Chondrocyte (in vitro differentiated cells): ENCODE results near the gene LTB4R. TPM values are rescaled to one million over a fixed set of nuclear protein-coding genes. Genes with fewer than 3 reads are reported as not detected.

Experiments used
- DNase-seq: peaks from one replicate; pipeline ENCODE4 v3.0.0; 2021; ENCODE audit warnings: mixed read lengths, low spot score
- H3K27ac Mint-ChIP-seq: one replicate; pipeline ENCODE4 v1.8.0; 2021; ENCODE audit warnings: mild to moderate bottlenecking, moderate library complexity, mixed read lengths; ENCODE audit not compliant: unreplicated experiment
- H3K27me3 Mint-ChIP-seq: 2 replicates; pipeline ENCODE4 v1.8.0; 2021; ENCODE audit warnings: low read depth, mixed read lengths
- H3K36me3 Mint-ChIP-seq: 2 replicates; pipeline ENCODE4 v1.8.0; 2021; ENCODE audit warnings: low read depth, mixed read lengths
- H3K4me1 Mint-ChIP-seq: 2 replicates; pipeline ENCODE4 v1.8.0; 2021; ENCODE audit warnings: low read depth, mild to moderate bottlenecking, mixed read lengths
- H3K4me3 Mint-ChIP-seq: one replicate; pipeline ENCODE4 v1.8.0; 2021; ENCODE audit warnings: mild to moderate bottlenecking, moderate library complexity, mixed read lengths; ENCODE audit not compliant: unreplicated experiment
- H3K9me3 Mint-ChIP-seq: 2 replicates; pipeline ENCODE4 v1.8.0; 2021; ENCODE audit warnings: low read depth, mixed read lengths
- total RNA-seq: library from RNA; stranded (reverse); gene quantifications from 3 replicates; pipeline ENCODE4 v1.2.1, GENCODE V29; 2021
- TF ChIP-seq, protein P1 (sequence below): fragments of 200-600 bp; sonication (generic); IDR thresholded peaks from 2 replicates; pipeline ENCODE4 v1.5.0; 2021; ENCODE audit warnings: antibody characterized with exemption, mild to moderate bottlenecking, moderate library complexity

LTB4R gene
- total RNA-seq, 1 donor from 2014 or later = 7.3 TPM

- no peaks in the 10 kb centered on the region for H3K9me3 Mint-ChIP-seq
- H3K36me3 Mint-ChIP-seq = peaks cover 4% of the 10 kb centered on the region
- H3K27me3 Mint-ChIP-seq = no peaks in the 10 kb centered on the region
- no peak overlapping the region for H3K27ac Mint-ChIP-seq
- H3K4me3 Mint-ChIP-seq = no peak overlapping the region
- DNase-seq = no peak
- TF ChIP-seq, protein P1, sequence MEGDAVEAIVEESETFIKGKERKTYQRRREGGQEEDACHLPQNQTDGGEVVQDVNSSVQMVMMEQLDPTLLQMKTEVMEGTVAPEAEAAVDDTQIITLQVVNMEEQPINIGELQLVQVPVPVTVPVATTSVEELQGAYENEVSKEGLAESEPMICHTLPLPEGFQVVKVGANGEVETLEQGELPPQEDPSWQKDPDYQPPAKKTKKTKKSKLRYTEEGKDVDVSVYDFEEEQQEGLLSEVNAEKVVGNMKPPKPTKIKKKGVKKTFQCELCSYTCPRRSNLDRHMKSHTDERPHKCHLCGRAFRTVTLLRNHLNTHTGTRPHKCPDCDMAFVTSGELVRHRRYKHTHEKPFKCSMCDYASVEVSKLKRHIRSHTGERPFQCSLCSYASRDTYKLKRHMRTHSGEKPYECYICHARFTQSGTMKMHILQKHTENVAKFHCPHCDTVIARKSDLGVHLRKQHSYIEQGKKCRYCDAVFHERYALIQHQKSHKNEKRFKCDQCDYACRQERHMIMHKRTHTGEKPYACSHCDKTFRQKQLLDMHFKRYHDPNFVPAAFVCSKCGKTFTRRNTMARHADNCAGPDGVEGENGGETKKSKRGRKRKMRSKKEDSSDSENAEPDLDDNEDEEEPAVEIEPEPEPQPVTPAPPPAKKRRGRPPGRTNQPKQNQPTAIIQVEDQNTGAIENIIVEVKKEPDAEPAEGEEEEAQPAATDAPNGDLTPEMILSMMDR = no peak
- peaks cover 6% of the 10 kb centered on the region for H3K4me1 Mint-ChIP-seq
These were observed 724 bp downstream of the LTB4R start for GRCh38 chr14:24311837-24312615.

GRCh38 chr14:24312736-24313507 lies 1.6 kb downstream of the LTB4R start:
- Mint-ChIP-seq H3K27me3 (no peaks in the 10 kb centered on the region), H3K4me3 (no peak overlapping the region), H3K4me1 (peaks cover 9% of the 10 kb centered on the region), H3K9me3 (no peaks in the 10 kb centered on the region), H3K36me3 (peaks cover 4% of the 10 kb centered on the region), H3K27ac (no peak overlapping the region)
- no peak for DNase-seq
- TF ChIP-seq, protein P1 = no peak

- no peak for DNase-seq
- peaks cover 6% of the 10 kb centered on the region for H3K4me1 Mint-ChIP-seq
- H3K4me3 Mint-ChIP-seq = no peak overlapping the region
- no peaks in the 10 kb centered on the region for H3K27me3 Mint-ChIP-seq
- TF ChIP-seq, protein P1 = no peak
- no peaks in the 10 kb centered on the region for H3K9me3 Mint-ChIP-seq
- H3K27ac Mint-ChIP-seq = no peak overlapping the region
- peaks cover 4% of the 10 kb centered on the region for H3K36me3 Mint-ChIP-seq
These were observed 2.6 kb downstream of the LTB4R start for GRCh38 chr14:24313913-24314312.

GRCh38 chr14:24314377-24315193 lies 3.3 kb downstream of the LTB4R start:
- Mint-ChIP-seq H3K4me1 (peaks cover 6% of the 10 kb centered on the region), H3K27ac (peak overlapping the region; percentile 4), H3K36me3 (peaks cover 4% of the 10 kb centered on the region), H3K4me3 (no peak overlapping the region), H3K9me3 (no peaks in the 10 kb centered on the region), H3K27me3 (peaks cover 5% of the 10 kb centered on the region)
- no peak for DNase-seq
- TF ChIP-seq, protein P1 = no peak

GRCh38 chr14:24315243-24315806 lies 4.0 kb downstream of the LTB4R start:
- H3K9me3 Mint-ChIP-seq = no peaks in the 10 kb centered on the region
- H3K4me3 Mint-ChIP-seq = no peak overlapping the region
- TF ChIP-seq, protein P1 = no peak
- peaks cover 6% of the 10 kb centered on the region for H3K4me1 Mint-ChIP-seq
- DNase-seq = no peak
- H3K36me3 Mint-ChIP-seq = peaks cover 2% of the 10 kb centered on the region
- no peak overlapping the region for H3K27ac Mint-ChIP-seq
- H3K27me3 Mint-ChIP-seq = peaks cover 7% of the 10 kb centered on the region
